ENCODE results near the gene IKZF3. TPM values are rescaled to one million over a fixed set of nuclear protein-coding genes. Genes with fewer than 3 reads are reported as not detected.

IKZF3 gene
- total and polyA plus RNA-seq, 2 donors from 2014 or later: 0.09 to 10.2 TPM

DNA sequence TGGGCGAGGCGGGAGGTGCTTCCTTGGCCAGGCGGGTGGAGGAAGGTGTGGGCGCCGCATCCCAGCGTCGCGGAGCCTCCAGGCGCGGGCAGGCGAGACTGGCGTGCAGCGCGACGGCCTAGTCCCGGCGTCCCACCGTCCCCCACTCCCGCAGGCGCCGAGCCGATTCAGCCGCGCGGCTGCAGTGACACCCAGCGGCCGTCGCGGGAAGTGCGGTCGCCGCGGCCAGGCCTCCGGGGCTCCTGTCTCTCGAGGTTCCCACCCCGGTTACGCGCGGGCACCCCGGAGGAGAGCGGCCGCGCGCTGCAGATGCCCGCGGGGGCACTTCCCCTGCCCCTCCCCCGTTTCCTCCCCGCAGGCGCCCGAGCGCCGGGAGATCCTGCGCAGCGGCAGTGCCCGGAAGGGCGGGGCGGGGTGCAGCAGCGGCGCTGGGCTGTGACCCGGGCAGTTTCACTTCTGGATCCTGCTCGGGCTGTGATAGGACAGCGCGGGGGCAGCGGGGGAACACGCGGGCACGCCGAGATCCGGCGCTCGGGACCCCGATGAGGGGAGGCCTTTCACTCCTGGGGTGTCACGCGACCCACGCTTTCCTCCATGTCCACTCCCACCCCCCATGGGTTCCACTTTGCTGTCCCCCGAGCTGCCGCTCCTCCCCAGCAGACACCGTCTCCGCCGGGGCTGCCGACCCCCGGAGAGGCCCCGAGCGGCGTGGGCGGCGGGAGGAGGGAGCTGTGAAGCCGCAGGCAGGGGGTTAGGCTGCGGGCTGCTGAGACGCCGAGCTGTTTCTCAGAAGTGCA is 109.8 kb downstream of the IKZF3 start:
- peak; percentile 94 to 98 (median 96) for DNase-seq

DNA sequence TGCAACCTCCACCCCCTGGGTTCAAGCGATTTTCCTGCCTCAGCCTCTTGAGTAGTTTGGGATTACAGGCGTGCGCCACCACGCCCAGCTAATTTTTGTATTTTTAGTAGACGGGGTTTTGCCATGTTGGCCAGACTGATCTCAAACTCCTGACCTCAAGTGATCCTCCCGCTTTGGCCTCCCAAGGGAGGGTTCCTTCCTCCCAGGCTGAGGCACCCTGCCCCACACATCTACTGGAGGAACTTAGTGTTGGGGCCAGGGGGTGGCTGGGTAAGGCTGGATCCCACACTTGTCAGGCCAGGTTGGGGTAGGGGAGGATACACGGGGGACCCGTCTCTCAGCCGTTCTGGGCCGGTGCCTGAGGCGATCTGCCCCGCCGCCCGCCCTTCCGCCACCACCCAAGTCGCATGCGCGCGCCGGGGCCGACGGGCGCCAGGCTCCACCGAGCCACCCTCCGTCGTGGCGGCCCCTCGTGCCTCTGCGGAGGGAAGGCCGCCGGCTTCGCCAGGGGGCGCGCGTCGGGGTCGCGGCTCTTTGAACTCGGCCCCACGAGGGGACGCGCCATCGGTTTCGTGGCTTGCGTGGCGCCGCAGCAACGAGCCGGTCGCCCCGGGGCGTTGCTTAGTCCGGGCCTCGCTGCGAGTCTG is 110.5 kb downstream of the IKZF3 start:
- FAIRE-seq (no peak), DNase-seq (peak in 3 of 5 donors; percentile 62 to 79 (median 79))
- H3K27me3 ChIP-seq (ENCODE audit: control insufficient read depth, insufficient read depth, low read length): no peaks in the 10 kb centered on the region
- intact Hi-C loops (cut with DNase I): no loop called here
- peaks cover 0 to 24% (median 21%) of the 10 kb centered on the region in 3 donors for H3K4me1 ChIP-seq (ENCODE audit: control insufficient read depth in 2 of 3, insufficient read depth in 2 of 3, low read depth in 1 of 3, low read length in 3 of 3)
- H3K9ac ChIP-seq (ENCODE audit: low read length in 3 of 3): peak overlapping the region in 2 of 3 donors; percentile 39 to 53
- TF ChIP-seq, protein P1, sequence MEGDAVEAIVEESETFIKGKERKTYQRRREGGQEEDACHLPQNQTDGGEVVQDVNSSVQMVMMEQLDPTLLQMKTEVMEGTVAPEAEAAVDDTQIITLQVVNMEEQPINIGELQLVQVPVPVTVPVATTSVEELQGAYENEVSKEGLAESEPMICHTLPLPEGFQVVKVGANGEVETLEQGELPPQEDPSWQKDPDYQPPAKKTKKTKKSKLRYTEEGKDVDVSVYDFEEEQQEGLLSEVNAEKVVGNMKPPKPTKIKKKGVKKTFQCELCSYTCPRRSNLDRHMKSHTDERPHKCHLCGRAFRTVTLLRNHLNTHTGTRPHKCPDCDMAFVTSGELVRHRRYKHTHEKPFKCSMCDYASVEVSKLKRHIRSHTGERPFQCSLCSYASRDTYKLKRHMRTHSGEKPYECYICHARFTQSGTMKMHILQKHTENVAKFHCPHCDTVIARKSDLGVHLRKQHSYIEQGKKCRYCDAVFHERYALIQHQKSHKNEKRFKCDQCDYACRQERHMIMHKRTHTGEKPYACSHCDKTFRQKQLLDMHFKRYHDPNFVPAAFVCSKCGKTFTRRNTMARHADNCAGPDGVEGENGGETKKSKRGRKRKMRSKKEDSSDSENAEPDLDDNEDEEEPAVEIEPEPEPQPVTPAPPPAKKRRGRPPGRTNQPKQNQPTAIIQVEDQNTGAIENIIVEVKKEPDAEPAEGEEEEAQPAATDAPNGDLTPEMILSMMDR (IDR thresholded peaks at IDR 0.05; ENCODE audit: borderline replicate concordance, extremely low read depth, insufficient read depth): no peak
- H3K4me3 ChIP-seq (ENCODE audit: low read length in 3 of 3): peak overlapping the region in 2 of 3 donors; percentile 16 to 69
- H3K9me3 ChIP-seq (ENCODE audit: control insufficient read depth in 2 of 3, insufficient read depth in 1 of 3, low read length in 3 of 3): no peaks in the 10 kb centered on the region
- H3K27ac ChIP-seq (ENCODE audit: low read depth in 2 of 2, low read length in 2 of 2): peak overlapping the region; percentile 89 to 91
- H3K36me3 ChIP-seq (ENCODE audit: control insufficient read depth in 2 of 3, insufficient read depth in 3 of 3, low read length in 3 of 3): no peaks in the 10 kb centered on the region

More for the DNA sequence above, 109.8 kb downstream of the IKZF3 start:
- H3K27me3 ChIP-seq (ENCODE audit: control insufficient read depth, insufficient read depth, low read length): no peaks in the 10 kb centered on the region
- intact Hi-C loops (cut with DNase I): no loop called here
- FAIRE-seq: no peak
- peak overlapping the region in 2 of 3 donors; percentile 72 to 78 for H3K9ac ChIP-seq (ENCODE audit: low read length in 3 of 3)
- no peaks in the 10 kb centered on the region for H3K9me3 ChIP-seq (ENCODE audit: control insufficient read depth in 2 of 3, insufficient read depth in 1 of 3, low read length in 3 of 3)
- H3K4me1 ChIP-seq (ENCODE audit: control insufficient read depth in 2 of 3, insufficient read depth in 2 of 3, low read depth in 1 of 3, low read length in 3 of 3): peaks cover 0 to 24% (median 21%) of the 10 kb centered on the region in 3 donors
- no peaks in the 10 kb centered on the region for H3K36me3 ChIP-seq (ENCODE audit: control insufficient read depth in 2 of 3, insufficient read depth in 3 of 3, low read length in 3 of 3)
- TF ChIP-seq, protein P1 (IDR thresholded peaks at IDR 0.05; ENCODE audit: borderline replicate concordance, extremely low read depth, insufficient read depth): peak; percentile 97
- peak overlapping the region; percentile 89 to 91 for H3K27ac ChIP-seq (ENCODE audit: low read depth in 2 of 2, low read length in 2 of 2)
- peak overlapping the region in 2 of 3 donors; percentile 46 to 69 for H3K4me3 ChIP-seq (ENCODE audit: low read length in 3 of 3)

DNA sequence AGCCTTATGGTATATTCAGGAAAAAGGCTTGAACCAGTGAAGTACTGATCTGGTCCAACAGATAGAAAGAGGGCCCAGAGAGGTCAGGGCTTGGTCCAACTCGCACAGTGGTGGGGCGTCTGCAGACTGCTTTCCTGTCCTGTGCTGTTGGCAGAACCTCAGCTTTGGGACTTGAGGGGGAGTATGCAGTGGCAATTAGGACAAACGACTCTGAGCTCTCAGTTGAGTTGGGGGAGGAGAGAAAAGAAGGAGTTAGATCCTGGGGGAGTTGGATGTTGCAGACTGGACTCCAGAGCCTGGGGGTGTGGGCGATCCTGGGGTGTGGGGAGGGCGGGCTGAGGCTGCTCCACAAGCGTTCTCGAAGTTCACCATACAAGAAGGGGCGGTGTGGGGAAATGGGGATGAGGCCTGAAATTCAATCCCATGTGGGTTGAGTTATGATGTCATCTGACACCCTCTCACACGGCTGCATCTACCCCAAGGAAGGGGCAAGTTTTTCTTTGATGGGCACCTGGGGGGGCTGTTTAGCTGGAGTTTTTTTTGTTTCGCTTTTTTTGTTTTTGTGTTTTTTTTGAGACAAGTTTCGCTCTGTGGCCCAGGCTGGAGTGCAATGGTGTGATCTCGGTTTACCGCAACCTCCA is 111.8 kb downstream of the IKZF3 start:
- Histone ChIP-seq H3K4me1 (ENCODE audit: control insufficient read depth in 2 of 3, insufficient read depth in 2 of 3, low read depth in 1 of 3, low read length in 3 of 3) (peaks cover 0 to 24% (median 21%) of the 10 kb centered on the region in 3 donors), H3K4me3 (ENCODE audit: low read length in 3 of 3) (no peak overlapping the region), H3K36me3 (ENCODE audit: control insufficient read depth in 2 of 3, insufficient read depth in 3 of 3, low read length in 3 of 3) (no peaks in the 10 kb centered on the region), H3K27me3 (ENCODE audit: control insufficient read depth, insufficient read depth, low read length) (no peaks in the 10 kb centered on the region), H3K27ac (ENCODE audit: low read depth in 2 of 2, low read length in 2 of 2) (no peak overlapping the region), H3K9me3 (ENCODE audit: control insufficient read depth in 2 of 3, insufficient read depth in 1 of 3, low read length in 3 of 3) (no peaks in the 10 kb centered on the region), H3K9ac (ENCODE audit: low read length in 3 of 3) (no peak overlapping the region)
- intact Hi-C loops (cut with DNase I): no loop called here
- TF ChIP-seq, protein P1 (IDR thresholded peaks at IDR 0.05; ENCODE audit: borderline replicate concordance, extremely low read depth, insufficient read depth): no peak
- FAIRE-seq: no peak
- peak in 4 of 5 donors; percentile 76 to 89 (median 86) for DNase-seq

All from kidney (tissue), 14 donors.